AG04449 (cell line): Measurements from ENCODE around the gene USP19.

Source experiments
- CTCF ChIA-PET: fragments of 350-600 bp; formaldehyde crosslinking; extraction: SDS; loops from one replicate; lab custom pipeline; 2021; ENCODE audit warnings: antibody characterized with exemption; lab: Yijun Ruan, JAX
- POLR2A ChIA-PET: fragments of 400-600, 350-600 bp; formaldehyde crosslinking; extraction: SDS; loops from one replicate; lab custom pipeline; 2020; ENCODE audit warnings: antibody characterized with exemption, inconsistent platforms; lab: Yijun Ruan, JAX
- DNase-seq: peaks from one replicate; pipeline ENCODE4 v3.0.0-alpha.2; 2010; ENCODE audit warnings: low read depth, low spot score
- H3K4me3 ChIP-seq: 2 replicates; pipeline ENCODE4 v1.5.1; 2011; ENCODE audit warnings: low read depth, mild to moderate bottlenecking, control low read depth, low read length
- TF ChIP-seq, protein P1 (sequence below): IDR thresholded peaks from one replicate; pipeline ENCODE4 v1.5.1; 2011; ENCODE audit warnings: mild to moderate bottlenecking, moderate library complexity, low read length, control low read depth, inconsistent platforms; ENCODE audit not compliant: insufficient read depth; ENCODE audit errors: missing control alignments

USP19 gene

GRCh38 chr3:49111347-49111746 lies 9.3 kb downstream of the USP19 start:
- no peak for DNase-seq
- TF ChIP-seq, protein P1, sequence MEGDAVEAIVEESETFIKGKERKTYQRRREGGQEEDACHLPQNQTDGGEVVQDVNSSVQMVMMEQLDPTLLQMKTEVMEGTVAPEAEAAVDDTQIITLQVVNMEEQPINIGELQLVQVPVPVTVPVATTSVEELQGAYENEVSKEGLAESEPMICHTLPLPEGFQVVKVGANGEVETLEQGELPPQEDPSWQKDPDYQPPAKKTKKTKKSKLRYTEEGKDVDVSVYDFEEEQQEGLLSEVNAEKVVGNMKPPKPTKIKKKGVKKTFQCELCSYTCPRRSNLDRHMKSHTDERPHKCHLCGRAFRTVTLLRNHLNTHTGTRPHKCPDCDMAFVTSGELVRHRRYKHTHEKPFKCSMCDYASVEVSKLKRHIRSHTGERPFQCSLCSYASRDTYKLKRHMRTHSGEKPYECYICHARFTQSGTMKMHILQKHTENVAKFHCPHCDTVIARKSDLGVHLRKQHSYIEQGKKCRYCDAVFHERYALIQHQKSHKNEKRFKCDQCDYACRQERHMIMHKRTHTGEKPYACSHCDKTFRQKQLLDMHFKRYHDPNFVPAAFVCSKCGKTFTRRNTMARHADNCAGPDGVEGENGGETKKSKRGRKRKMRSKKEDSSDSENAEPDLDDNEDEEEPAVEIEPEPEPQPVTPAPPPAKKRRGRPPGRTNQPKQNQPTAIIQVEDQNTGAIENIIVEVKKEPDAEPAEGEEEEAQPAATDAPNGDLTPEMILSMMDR, result no peak
- POLR2A ChIA-PET, result interaction anchor here (1.1 kb wide), 1 partner anchor 18 kb away, joined by 3 read pairs; the partner anchor contains the start of gene QRICH1
- CTCF ChIA-PET, result interaction anchor here (4.8 kb wide), 1 partner anchor 17 kb away, joined by 15 read pairs; the partner anchor contains the start of gene QRICH1
- H3K4me3 ChIP-seq, result no peak overlapping the region

- TF ChIP-seq, protein P1, result no peak
- no peak for DNase-seq
- no peak overlapping the region for H3K4me3 ChIP-seq
- ChIA-PET POLR2A (interaction anchor here (1.1 kb wide), 1 partner anchor 17 kb away, joined by 3 read pairs; the partner anchor contains the start of gene QRICH1), CTCF (interaction anchor here (4.8 kb wide), 1 partner anchor 17 kb away, joined by 15 read pairs; the partner anchor contains the start of gene QRICH1)
Observed at GRCh38 chr3:49110780-49111179, 9.8 kb downstream of the USP19 start.

GRCh38 chr3:49108346-49108745 lies 12.3 kb downstream of the USP19 start:
- no peak for DNase-seq
- CTCF ChIA-PET, result no interaction called here
- POLR2A ChIA-PET, result interaction anchor here (1.2 kb wide), 1 partner anchor 12 kb away, joined by 3 read pairs; the partner anchor contains the start of gene USP19
- TF ChIP-seq, protein P1, result no peak
- H3K4me3 ChIP-seq, result no peak overlapping the region

DNA sequence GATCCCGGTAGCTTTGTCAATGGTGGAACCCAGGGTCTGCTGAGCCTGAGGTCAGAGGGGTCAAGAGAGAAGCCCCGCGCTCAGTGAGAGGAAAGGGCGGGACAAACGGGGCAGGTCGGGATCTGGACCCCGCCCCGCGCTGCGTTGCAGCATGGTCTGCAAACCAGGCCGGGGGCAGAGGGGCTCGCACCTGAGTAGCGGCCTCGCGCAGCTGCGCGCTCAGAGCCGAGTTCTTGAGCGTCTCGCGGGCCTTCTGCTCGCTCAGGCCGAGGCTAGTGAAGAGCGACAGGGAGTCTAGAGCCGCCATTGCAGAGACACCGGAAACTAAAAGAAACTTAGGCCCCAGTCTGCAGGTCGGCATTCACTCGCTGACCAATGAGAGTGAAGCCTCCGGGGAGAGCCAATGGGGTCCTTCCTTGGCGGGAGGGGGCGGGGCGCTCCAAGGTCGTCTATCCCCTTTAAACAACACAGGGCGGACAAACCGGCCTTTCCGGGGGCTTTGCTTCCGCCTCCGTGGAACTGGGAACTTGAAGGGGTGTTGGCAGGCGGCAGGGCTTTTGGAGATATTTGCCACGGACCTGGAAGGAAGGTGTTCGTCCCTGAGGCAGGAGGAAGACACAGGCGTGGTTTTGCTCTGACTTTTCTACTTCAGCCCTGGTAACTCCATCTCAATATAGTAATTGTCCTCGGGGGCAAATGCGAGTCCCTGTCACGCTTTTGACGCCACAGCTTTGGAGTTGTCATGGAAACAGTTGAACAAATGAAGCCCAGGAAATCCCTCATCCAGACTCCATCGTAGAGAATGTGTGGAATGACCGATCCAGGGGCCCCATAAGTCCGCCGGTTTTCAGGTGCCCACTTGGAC lies 16.0 kb downstream of the USP19 start, which contains the start of gene QARS1:
QARS1 (minus strand) TSS at position 331 of the 865 bp plus-strand sequence; CDS start at position 307, 24 bp downstream.
- ChIA-PET CTCF (interaction anchor here (0.9 to 1.7 kb wide), 2 partner anchors 9 to 66 kb away, joined by 3 to 7 read pairs; no protein-coding TSS in a partner anchor), POLR2A (interaction anchor here (0.9 to 4.0 kb wide), 3 partner anchors 11 to 117 kb away, joined by 3 to 23 read pairs (median 3); partner anchors contain the start of gene QRICH1)
- peak within 1 kb of the TSS; percentile 95 for H3K4me3 ChIP-seq
- DNase-seq, result peak; percentile 50
- TF ChIP-seq, protein P1, result no peak

DNA sequence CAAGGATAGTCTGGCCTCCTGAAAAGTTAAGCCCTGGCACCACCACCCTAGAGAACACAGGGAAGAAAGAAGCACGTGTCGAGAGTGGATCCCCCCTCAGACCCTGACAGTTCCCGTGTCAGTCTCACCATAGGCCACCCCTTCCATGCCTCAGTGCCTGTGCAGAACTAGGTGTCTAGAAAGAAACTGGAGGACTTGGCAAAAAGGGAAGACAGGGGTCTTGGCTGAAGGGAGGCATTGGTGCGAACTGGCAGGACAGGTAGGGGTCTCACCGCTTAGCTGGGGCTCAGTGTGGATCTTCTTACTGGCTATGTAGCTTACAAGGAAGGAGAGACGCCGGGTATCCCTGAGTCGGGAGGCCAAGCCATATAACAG lies 16.6 kb downstream of the USP19 start:
- TF ChIP-seq, protein P1, result no peak
- CTCF ChIA-PET, result interaction anchor here (0.9 to 1.7 kb wide), 3 partner anchors 9 to 116 kb away, joined by 3 to 7 read pairs (median 3); no protein-coding TSS in a partner anchor
- no peak for DNase-seq
- POLR2A ChIA-PET, result interaction anchor here (0.9 to 4.0 kb wide), 3 partner anchors 11 to 116 kb away, joined by 3 to 23 read pairs (median 3); partner anchors contain the start of gene QRICH1
- H3K4me3 ChIP-seq, result peak overlapping the region; percentile 95
